ENCODE results near the gene PDE4A. TPM values are rescaled to one million over a fixed set of nuclear protein-coding genes. Genes with fewer than 3 reads are reported as not detected.

The PDE4A gene
- total and polyA plus RNA-seq, 2 donors (not counting 3 experiments of a cell fraction or from before 2014, with no cell fraction given) = 3.8 to 10.0 TPM

GRCh38 chr19:10478476-10478875 lies 58.1 kb downstream of the PDE4A start:
- intact Hi-C loops (cut with micrococcal nuclease) (loop anchor here (2.0 to 10.0 kb wide), 2 partner anchors 74 to 216 kb away; no protein-coding TSS in a partner anchor), dilution Hi-C loops (cut with MboI; ENCODE audit: extremely low pct_ligation_motif_present, low sequenced_read_pairs) (no loop called here)
- Histone ChIP-seq H3K9me3 (replicated peaks; ENCODE audit: control insufficient read depth, insufficient read depth, low read length) (no peaks in the 10 kb centered on the region), H3K36me3 (ENCODE audit: control insufficient read depth in 2 of 2, extremely low read depth in 1 of 2, insufficient read depth in 2 of 2, low read length in 2 of 2) (no peaks in the 10 kb centered on the region), H3K27me3 (ENCODE audit: control insufficient read depth in 2 of 2, insufficient read depth in 2 of 2, low read length in 2 of 2) (no peaks in the 10 kb centered on the region), H3K9me1 (replicated peaks; ENCODE audit: control insufficient read depth, extremely low read depth, insufficient read depth, low read length) (no peaks in the 10 kb centered on the region), H3K4me1 (ENCODE audit: control insufficient read depth, extremely low read depth, insufficient read depth, low read length) (peaks cover 7% of the 10 kb centered on the region), H2AFZ (ENCODE audit: low read depth, low read length) (no peak overlapping the region), H3K9ac (replicated peaks; ENCODE audit: extremely low read depth, insufficient read depth, low read length) (no peak overlapping the region), H3K4me2 (ENCODE audit: insufficient read depth, low read length) (no peak overlapping the region), H3K79me2 (ENCODE audit: control insufficient read depth, insufficient read depth, low read length) (no peaks in the 10 kb centered on the region), H4K20me1 (replicated peaks; ENCODE audit: control insufficient read depth, extremely low read depth, insufficient read depth, low read length) (no peaks in the 10 kb centered on the region), H3K27ac (ENCODE audit: insufficient read depth, low read depth, low read length) (no peak overlapping the region), H3K4me3 (replicated peaks in 1 of 3; ENCODE audit: insufficient read depth in 1 of 3, low read depth in 1 of 3, low read length in 3 of 3) (no peak overlapping the region)
- no peak for DNase-seq (ENCODE audit: low read depth, low spot score)
- TF ChIP-seq MAX (IDR thresholded peaks at IDR 0.05; ENCODE audit: insufficient read depth, insufficient read length) (no peak), GATA2 (IDR thresholded peaks at IDR 0.05; ENCODE audit: insufficient read depth, insufficient read length, low read depth, low read length) (no peak), FOS (IDR thresholded peaks at IDR 0.05; ENCODE audit: borderline replicate concordance, insufficient read depth, low read length) (no peak), POLR2A (IDR thresholded peaks at IDR 0.05; ENCODE audit: low read depth, low read length) (no peak), POLR2AphosphoS5 (IDR thresholded peaks at IDR 0.05; ENCODE audit: insufficient read depth, low read depth, low read length) (no peak), EZH2 (IDR thresholded peaks at IDR 0.05; ENCODE audit: borderline replicate concordance, low read depth, low read length, severe bottlenecking) (no peak), CTCF (IDR thresholded peaks at IDR 0.05; ENCODE audit: extremely low read depth in 1 of 2, insufficient read depth in 1 of 2, low read depth in 1 of 2, low read length in 2 of 2) (no peak), JUN (IDR thresholded peaks at IDR 0.05; ENCODE audit: borderline replicate concordance, insufficient read depth, insufficient read length, low read depth) (no peak), MYC (IDR thresholded peaks at IDR 0.05; ENCODE audit: low read depth, low read length) (no peak)
- CTCF ChIA-PET = interaction anchor here (0.9 to 2.3 kb wide), 13 partner anchors 9 to 222 kb away, joined by 3 to 22 read pairs (median 6); partner anchors contain the start of gene CDC37
- POLR2A ChIA-PET = interaction anchor here (0.8 kb wide), 1 partner anchor 47 kb away, joined by 4 read pairs; no protein-coding TSS in a partner anchor
- FAIRE-seq = no peak
- BruUV-seq (replicated peaks) = no TSS peak

Data from endothelial cell of umbilical vein (primary cell).